Keratinocyte (primary cell): ENCODE data around the gene DCUN1D2. TPM values are rescaled to one million over a fixed set of nuclear protein-coding genes. Genes with fewer than 3 reads are reported as not detected.

Experiments
- DNase-seq: peaks from one replicate; pipeline ENCODE4 v3.0.0-alpha.2; 2011; ENCODE audit warnings: low read depth, missing footprints, low spot score
- FAIRE-seq: peaks from 2 replicates; lab custom pipeline; 2011; peaks lifted over from hg19 to GRCh38; lab: Jason Lieb, UNC
- H2AFZ ChIP-seq: 2 replicates; pipeline ENCODE4 v1.6.0; 2012; ENCODE audit warnings: low read length, control low read depth, inconsistent platforms; ENCODE audit not compliant: control insufficient read depth
- H3K27ac ChIP-seq: 2 replicates; pipeline ENCODE4 v1.5.1; 2011; ENCODE audit warnings: low read length; ENCODE audit not compliant: control insufficient read depth, insufficient read depth
- H3K27me3 ChIP-seq: 3 replicates; pipeline ENCODE4 v1.6.0; 2011; ENCODE audit warnings: low read length; ENCODE audit not compliant: control insufficient read depth, insufficient read depth; ENCODE audit errors: extremely low read depth
- H3K36me3 ChIP-seq, 2 experiments: 2 replicates in 1 of 2; 3 replicates in 1 of 2; pipeline ENCODE4 v1.5.1; 2011; ENCODE audit warnings: low read length in 2 of 2, mild to moderate bottlenecking in 1 of 2; ENCODE audit not compliant: control insufficient read depth in 2 of 2, insufficient read depth in 2 of 2; ENCODE audit errors: extremely low read depth in 1 of 2
- H3K4me1 ChIP-seq: 3 replicates; pipeline ENCODE4 v1.5.1; 2011; ENCODE audit warnings: low read length; ENCODE audit not compliant: control insufficient read depth, insufficient read depth; ENCODE audit errors: extremely low read depth
- H3K4me2 ChIP-seq: 3 replicates; pipeline ENCODE4 v1.6.0; 2011; ENCODE audit warnings: low read depth, low read length; ENCODE audit not compliant: control insufficient read depth, insufficient read depth; ENCODE audit errors: extremely low read depth
- H3K4me3 ChIP-seq, 3 experiments: fragments of 200-600 bp in 1 of 3; sonication (generic) in 1 of 3; 2 replicates in 2 of 3; 3 replicates in 1 of 3; pipeline ENCODE4 v1.5.1; 2011 to 2016; ENCODE audit warnings: low read length in 3 of 3, mild to moderate bottlenecking in 3 of 3, control low read depth in 2 of 3, inconsistent platforms in 1 of 3, low read depth in 1 of 3, mixed read lengths in 1 of 3, mixed run types in 1 of 3, moderate library complexity in 1 of 3; ENCODE audit not compliant: control insufficient read depth in 2 of 3, insufficient read depth in 2 of 3; ENCODE audit errors: extremely low read depth in 1 of 3
- H3K79me2 ChIP-seq: 2 replicates; pipeline ENCODE4 v1.6.0; 2012; ENCODE audit warnings: low read length; ENCODE audit not compliant: control insufficient read depth, insufficient read depth
- H3K9ac ChIP-seq: 3 replicates; pipeline ENCODE4 v1.6.0; 2011; ENCODE audit warnings: low read length; ENCODE audit not compliant: control insufficient read depth, insufficient read depth; ENCODE audit errors: extremely low read depth
- H3K9me1 ChIP-seq: 3 replicates; pipeline ENCODE4 v1.6.0; 2011; ENCODE audit warnings: low read length; ENCODE audit not compliant: control insufficient read depth, insufficient read depth; ENCODE audit errors: extremely low read depth
- H3K9me3 ChIP-seq: 2 replicates; pipeline ENCODE4 v1.5.1; 2012; ENCODE audit warnings: low read depth, low read length; ENCODE audit not compliant: control insufficient read depth
- H4K20me1 ChIP-seq: 3 replicates; pipeline ENCODE4 v1.6.0; 2011; ENCODE audit warnings: low read length; ENCODE audit not compliant: control insufficient read depth, insufficient read depth; ENCODE audit errors: extremely low read depth
- EZH2 ChIP-seq: IDR thresholded peaks from one replicate; pipeline ENCODE4 v1.6.1; 2012; ENCODE audit warnings: inconsistent platforms, mild to moderate bottlenecking, low read length, moderate library complexity
- dilution Hi-C: fragments of 300-500 bp; cut with MboI; formaldehyde crosslinking; loops from one replicate; pipeline ENCODE4 v1.7.0; 2020; ENCODE audit warnings: low sequenced_read_pairs; ENCODE audit not compliant: extremely low pct_ligation_motif_present
- polyA plus RNA-seq, 5 experiments: library from polyadenylated mRNA; depleted of rRNA in 3 of 5; stranded (reverse) in 3 of 5; stranded (forward) in 1 of 5; unstranded in 1 of 5; fragments of >200 nt; gene quantifications; 1 replicate in 1 of 5; 2 replicates in 3 of 5; 3 replicates in 1 of 5; pipeline versions ENCODE4 v1.2.1 to v1.2.3, GENCODE V29; 2011 to 2012; ENCODE audit warnings: missing spikeins in 2 of 5, low read depth in 1 of 5, low replicate concordance in 1 of 5
- TF ChIP-seq, protein P1 (sequence below), 3 experiments: IDR thresholded peaks in 1 of 3; conservative IDR thresholded peaks in 1 of 3; optimal IDR thresholded peaks in 1 of 3; 2 replicates in 2 of 3; 3 replicates in 1 of 3; pipeline versions ENCODE3 to v1.5.1; 2011; ENCODE audit warnings: low read length in 3 of 3, mild to moderate bottlenecking in 3 of 3, moderate library complexity in 2 of 3, control low read depth in 1 of 3, inconsistent platforms in 1 of 3; ENCODE audit not compliant: insufficient read depth in 2 of 3; ENCODE audit errors: extremely low read depth in 1 of 3

The DCUN1D2 gene
- polyA plus RNA-seq, 1 donor (not counting 4 experiments of a cell fraction or from before 2014, with no cell fraction given), result 9.1 TPM

GRCh38 chr13:113425941-113426590, 64.4 kb downstream of the DCUN1D2 start:
- DNase-seq (no peak), FAIRE-seq (no peak)
- Histone ChIP-seq H3K27ac (no peak overlapping the region), H3K9ac (no peak overlapping the region), H3K9me1 (no peaks in the 10 kb centered on the region), H4K20me1 (no peaks in the 10 kb centered on the region), H3K4me3 (no peak overlapping the region), H3K79me2 (no peaks in the 10 kb centered on the region), H3K4me2 (no peak overlapping the region), H3K36me3 (no peaks in the 10 kb centered on the region), H2AFZ (no peak overlapping the region), H3K9me3 (no peaks in the 10 kb centered on the region), H3K4me1 (no peaks in the 10 kb centered on the region), H3K27me3 (no peaks in the 10 kb centered on the region)
- TF ChIP-seq EZH2, result no peak
- TF ChIP-seq, protein P1, sequence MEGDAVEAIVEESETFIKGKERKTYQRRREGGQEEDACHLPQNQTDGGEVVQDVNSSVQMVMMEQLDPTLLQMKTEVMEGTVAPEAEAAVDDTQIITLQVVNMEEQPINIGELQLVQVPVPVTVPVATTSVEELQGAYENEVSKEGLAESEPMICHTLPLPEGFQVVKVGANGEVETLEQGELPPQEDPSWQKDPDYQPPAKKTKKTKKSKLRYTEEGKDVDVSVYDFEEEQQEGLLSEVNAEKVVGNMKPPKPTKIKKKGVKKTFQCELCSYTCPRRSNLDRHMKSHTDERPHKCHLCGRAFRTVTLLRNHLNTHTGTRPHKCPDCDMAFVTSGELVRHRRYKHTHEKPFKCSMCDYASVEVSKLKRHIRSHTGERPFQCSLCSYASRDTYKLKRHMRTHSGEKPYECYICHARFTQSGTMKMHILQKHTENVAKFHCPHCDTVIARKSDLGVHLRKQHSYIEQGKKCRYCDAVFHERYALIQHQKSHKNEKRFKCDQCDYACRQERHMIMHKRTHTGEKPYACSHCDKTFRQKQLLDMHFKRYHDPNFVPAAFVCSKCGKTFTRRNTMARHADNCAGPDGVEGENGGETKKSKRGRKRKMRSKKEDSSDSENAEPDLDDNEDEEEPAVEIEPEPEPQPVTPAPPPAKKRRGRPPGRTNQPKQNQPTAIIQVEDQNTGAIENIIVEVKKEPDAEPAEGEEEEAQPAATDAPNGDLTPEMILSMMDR (optimal IDR thresholded peaks at IDR 0.05 in 1 of 3, IDR thresholded peaks at IDR 0.05 in 1 of 3, conservative IDR thresholded peaks at IDR 0.05 in 1 of 3; ENCODE audit: extremely low read depth in 1 of 3, insufficient read depth in 2 of 3, low read length in 3 of 3), result no peak
- dilution Hi-C loops, result no loop called here

GRCh38 chr13:113423520-113424163, 66.9 kb downstream of the DCUN1D2 start:
- Histone ChIP-seq H3K36me3 (no peaks in the 10 kb centered on the region), H3K4me1 (no peaks in the 10 kb centered on the region), H4K20me1 (no peaks in the 10 kb centered on the region), H3K9me3 (no peaks in the 10 kb centered on the region), H2AFZ (no peak overlapping the region), H3K79me2 (no peaks in the 10 kb centered on the region), H3K27ac (no peak overlapping the region), H3K9ac (no peak overlapping the region), H3K9me1 (no peaks in the 10 kb centered on the region), H3K4me2 (no peak overlapping the region), H3K4me3 (no peak overlapping the region), H3K27me3 (no peaks in the 10 kb centered on the region)
- dilution Hi-C loops, result no loop called here
- DNase-seq (no peak), FAIRE-seq (no peak)
- no peak for TF ChIP-seq EZH2
- TF ChIP-seq, protein P1 (optimal IDR thresholded peaks at IDR 0.05 in 1 of 3, IDR thresholded peaks at IDR 0.05 in 1 of 3, conservative IDR thresholded peaks at IDR 0.05 in 1 of 3; ENCODE audit: extremely low read depth in 1 of 3, insufficient read depth in 2 of 3, low read length in 3 of 3), result no peak
